Measurements from ENCODE around the gene ARVCF.

The ARVCF gene

GRCh38 chr22:20028855-20029549 is 12.4 kb upstream of the ARVCF start:
- DNase-seq: no peak

DNA sequence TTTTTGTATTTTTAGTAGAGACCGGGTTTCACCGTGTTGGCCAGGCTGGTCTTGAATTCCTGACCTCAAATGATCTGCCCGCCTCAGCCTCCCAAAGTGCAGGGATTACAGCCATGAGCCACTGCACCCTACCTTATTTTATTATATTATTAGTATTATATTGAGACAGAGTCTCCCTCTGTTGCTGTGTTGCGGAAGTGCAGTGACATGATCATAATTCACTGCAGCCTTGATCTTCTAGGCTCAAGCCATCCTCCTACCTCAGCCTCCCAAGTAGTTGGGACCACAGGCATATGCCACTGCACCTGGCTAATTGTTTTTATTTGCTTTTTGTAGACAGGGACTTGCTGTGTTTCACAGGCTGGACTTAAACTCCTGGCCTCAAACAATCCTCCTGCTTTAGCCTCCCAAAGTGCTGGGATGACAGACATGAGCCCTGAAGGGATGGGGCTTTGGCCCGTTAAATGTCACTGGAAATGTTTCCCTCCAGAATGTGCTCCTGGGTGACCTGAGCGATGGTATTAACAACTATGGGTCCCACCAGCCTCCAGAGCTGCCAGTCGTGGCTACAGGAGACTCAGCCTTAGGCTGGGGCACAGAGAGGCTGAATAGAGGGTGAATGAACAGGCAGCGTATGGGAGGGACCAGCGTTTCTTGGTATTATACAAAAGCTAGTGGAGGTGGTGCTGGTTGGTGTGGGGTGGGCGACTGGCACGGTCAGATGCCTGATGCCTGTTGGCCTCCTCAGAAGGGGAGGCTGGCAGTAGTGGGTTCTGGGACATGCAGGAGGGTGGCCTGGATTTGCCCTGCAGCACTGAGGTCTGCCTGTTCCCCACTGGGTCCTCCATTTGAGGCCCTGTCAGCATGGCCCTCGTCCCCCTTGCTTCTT is 11.6 kb upstream of the ARVCF start:
- no peak for DNase-seq

DNA sequence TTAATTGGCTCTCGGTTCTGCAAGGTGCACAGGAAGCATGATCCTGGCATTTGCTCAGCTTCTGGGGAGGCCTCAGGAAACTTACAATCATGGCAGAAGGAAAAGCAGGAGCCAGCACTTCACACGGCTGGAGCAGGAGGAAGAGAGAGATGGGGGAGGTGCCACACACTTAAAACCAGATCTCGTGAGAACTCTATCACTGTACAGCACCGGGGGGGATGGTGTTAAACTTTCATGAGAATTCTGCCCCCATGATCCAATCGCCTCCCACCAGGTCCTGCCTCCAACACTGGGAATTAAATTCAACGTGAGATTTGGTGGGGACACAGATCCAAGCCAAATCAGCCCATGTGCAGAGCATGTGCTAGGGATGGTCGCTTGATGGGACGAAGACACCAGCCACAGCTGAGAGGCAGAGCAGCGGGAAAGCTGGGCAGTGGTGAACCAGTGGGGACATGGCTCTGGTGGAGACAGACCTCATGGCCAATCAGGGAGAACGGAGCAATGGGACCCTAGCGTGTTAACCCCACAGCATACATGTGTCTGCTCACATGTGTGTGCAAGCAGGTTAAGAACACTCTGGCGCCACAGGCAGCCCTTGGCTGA is 10.5 kb upstream of the ARVCF start:
- DNase-seq: no peak

DNA sequence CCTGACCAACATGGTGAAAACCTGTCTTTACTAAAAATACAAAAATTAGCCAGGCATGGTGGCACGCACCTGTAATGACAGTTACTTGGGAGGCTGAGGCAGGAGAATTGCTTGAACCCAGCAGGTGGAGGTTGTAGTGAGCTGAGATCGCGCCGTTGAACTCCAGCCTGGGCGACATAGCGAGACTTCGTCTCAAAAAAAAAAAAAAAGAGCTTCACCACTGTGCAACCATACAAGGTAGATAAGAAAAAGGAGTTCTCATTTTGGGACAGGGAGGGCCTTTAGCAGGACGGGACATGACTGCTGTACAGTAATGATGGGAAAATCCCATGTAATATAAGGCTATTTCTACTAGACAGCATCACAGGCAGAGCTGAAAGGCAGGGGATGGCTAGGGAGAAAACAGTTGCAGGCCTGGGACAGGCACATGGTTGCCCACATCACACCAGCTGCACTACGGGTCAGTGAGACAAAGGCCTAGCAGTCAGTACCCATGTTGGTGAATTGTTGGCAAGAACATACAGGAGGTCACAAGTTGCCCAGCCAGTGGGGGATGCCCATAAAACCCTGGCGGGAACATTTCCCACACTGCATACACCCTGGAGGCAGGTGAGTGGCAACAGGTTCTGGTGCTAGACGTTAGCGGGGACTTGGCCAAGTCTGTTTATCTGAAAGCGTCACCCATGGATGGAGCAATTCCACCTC is 9.7 kb upstream of the ARVCF start:
- no peak for DNase-seq

DNA sequence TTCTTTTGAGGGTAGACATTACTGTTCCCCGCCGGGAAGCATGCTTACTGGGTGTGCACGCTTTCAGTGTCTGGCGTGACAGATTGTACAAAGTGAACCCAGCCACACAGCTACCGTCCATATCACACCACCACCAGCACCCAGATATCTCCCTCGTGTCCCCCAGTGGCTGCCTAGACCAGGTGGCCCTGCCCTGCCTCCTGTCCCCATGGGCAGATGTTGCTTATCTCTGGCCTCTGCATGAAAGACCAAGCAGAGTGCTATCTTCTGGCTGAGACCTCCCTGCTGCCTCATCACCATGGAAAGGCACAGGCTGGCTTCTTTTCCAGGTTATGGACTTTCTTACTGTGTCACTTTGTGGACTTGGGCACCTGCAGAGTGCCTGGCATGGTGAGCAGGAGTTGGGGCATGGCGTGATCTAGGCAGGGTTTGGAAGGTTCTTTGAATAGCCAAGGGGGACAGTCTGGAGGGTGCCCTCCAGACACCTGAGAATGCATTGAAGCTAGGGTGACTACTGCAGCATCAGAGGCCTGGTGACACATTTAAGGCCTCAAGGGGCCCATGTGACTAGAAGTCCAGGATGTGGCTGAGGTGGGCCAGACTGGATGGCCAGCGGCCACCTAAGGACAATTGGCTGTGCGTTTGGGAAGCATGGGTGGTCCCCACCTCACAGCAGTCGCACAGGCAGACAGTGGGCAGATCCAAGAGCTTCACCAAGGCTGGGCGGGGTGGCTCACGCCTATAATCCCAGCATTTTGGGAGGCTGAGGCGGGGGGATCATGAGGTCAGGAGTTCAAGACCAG is 9.0 kb upstream of the ARVCF start:
- DNase-seq: no peak

GRCh38 chr22:20024650-20025397 is 8.2 kb upstream of the ARVCF start:
- DNase-seq: no peak

GRCh38 chr22:20024225-20024624 is 7.6 kb upstream of the ARVCF start:
- DNase-seq: no peak

GRCh38 chr22:20022978-20023613 is 6.5 kb upstream of the ARVCF start:
- DNase-seq: no peak

GRCh38 chr22:20022231-20022977 is 5.8 kb upstream of the ARVCF start:
- no peak for DNase-seq

GRCh38 chr22:20021196-20022181 is 4.9 kb upstream of the ARVCF start:
- no peak for DNase-seq

- DNase-seq: peak; percentile 88
Observed at GRCh38 chr22:20020533-20021195, 4.0 kb upstream of the ARVCF start, which contains the start of gene TANGO2. Gene TANGO2 (plus strand): TSS chr22:20021110. CDS start chr22:20036799, 15,689 bp downstream.

GRCh38 chr22:20019661-20020532 is 3.3 kb upstream of the ARVCF start:
- no peak for DNase-seq

- no peak for DNase-seq
Observed at GRCh38 chr22:20018001-20018400, 1.4 kb upstream of the ARVCF start.

- DNase-seq: no peak
Observed at GRCh38 chr22:20017622-20017958, 967 bp upstream of the ARVCF start.

GRCh38 chr22:20015971-20016733 is 471 bp downstream of the ARVCF start:
- DNase-seq: no peak

DNA sequence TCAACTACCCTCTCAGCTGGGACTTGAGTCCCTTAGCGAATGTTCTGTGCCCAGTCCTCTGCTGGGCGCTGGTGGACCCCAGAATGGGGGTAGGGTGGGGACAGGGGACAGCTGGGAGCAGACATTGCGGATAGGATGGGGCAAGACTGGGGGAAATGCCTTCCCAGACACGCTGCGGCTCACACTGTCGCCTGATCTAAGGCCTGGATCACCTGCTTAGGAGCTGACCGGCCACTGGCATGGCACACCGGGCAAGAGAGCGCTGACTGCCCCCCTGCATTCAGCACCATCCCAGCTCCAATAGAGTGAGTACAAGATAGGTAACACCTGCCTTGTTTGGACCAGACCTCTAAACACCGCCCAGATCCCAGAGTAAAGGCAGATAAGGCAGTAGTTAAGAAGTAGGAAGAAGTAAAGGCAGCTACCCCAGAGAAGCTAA is 1.4 kb downstream of the ARVCF start:
- no peak for DNase-seq
